NCI-H2029 (cell line): Measurements from ENCODE around the gene HNRNPH1.

Source experiments
- DNase-seq: peaks from one replicate; lab custom pipeline; 2025; lab: John Stamatoyannopoulos, UW

The HNRNPH1 gene

GRCh38 chr5:179623906-179624741 lies 653 bp upstream of the HNRNPH1 start:
- no peak for DNase-seq

GRCh38 chr5:179621551-179622214 lies 1.8 kb downstream of the HNRNPH1 start:
- no peak for DNase-seq

- no peak for DNase-seq
Measured at GRCh38 chr5:179620703-179621350, 2.6 kb downstream of the HNRNPH1 start.

GRCh38 chr5:179620293-179620692 lies 3.2 kb downstream of the HNRNPH1 start:
- DNase-seq = no peak

- DNase-seq = no peak
Measured at GRCh38 chr5:179619776-179620175, 3.7 kb downstream of the HNRNPH1 start.

GRCh38 chr5:179618923-179619554 lies 4.4 kb downstream of the HNRNPH1 start:
- DNase-seq = no peak

GRCh38 chr5:179617930-179618329 lies 5.5 kb downstream of the HNRNPH1 start:
- no peak for DNase-seq

GRCh38 chr5:179616002-179616594 lies 7.4 kb downstream of the HNRNPH1 start:
- no peak for DNase-seq

GRCh38 chr5:179615203-179615602 lies 8.3 kb downstream of the HNRNPH1 start:
- DNase-seq = no peak

GRCh38 chr5:179614745-179615144 lies 8.7 kb downstream of the HNRNPH1 start:
- no peak for DNase-seq

- no peak for DNase-seq
Measured at GRCh38 chr5:179613460-179614071, 9.9 kb downstream of the HNRNPH1 start.

- DNase-seq = no peak
Measured at GRCh38 chr5:179612577-179613459, 10.7 kb downstream of the HNRNPH1 start.

GRCh38 chr5:179610903-179611265 lies 12.6 kb downstream of the HNRNPH1 start:
- no peak for DNase-seq

- DNase-seq = no peak
Measured at GRCh38 chr5:179610109-179610902, 13.2 kb downstream of the HNRNPH1 start.

- no peak for DNase-seq
Measured at GRCh38 chr5:179609834-179610108, 13.7 kb downstream of the HNRNPH1 start.

- no peak for DNase-seq
Measured at GRCh38 chr5:179608131-179608581, 15.3 kb downstream of the HNRNPH1 start.

- DNase-seq = no peak
Measured at GRCh38 chr5:179607160-179607931, 16.1 kb downstream of the HNRNPH1 start.

- no peak for DNase-seq
Measured at GRCh38 chr5:179606910-179607159, 16.6 kb downstream of the HNRNPH1 start.

GRCh38 chr5:179606071-179606909 lies 17.2 kb downstream of the HNRNPH1 start:
- no peak for DNase-seq
